Panc1 (cell line): ENCODE results near the gene ERC2. TPM values are rescaled to one million over a fixed set of nuclear protein-coding genes. Genes with fewer than 3 reads are reported as not detected.

Experiments
- ATAC-seq: fragments of 200-7000 bp; cut with Tn5 transposase; 2 replicates; pipeline ENCODE4 v1.9.1; 2020; ENCODE audit warnings: mild to moderate bottlenecking, moderate library complexity
- BruUV-seq: library from RNA; stranded (reverse); fragments of 400-500 nt; replicated peaks from 2 replicates; lab custom pipeline; 2021; lab: Mats Ljungman, UMichigan
- CTCF ChIA-PET: fragments of 300-600 bp; sonication (Branson Sonifier 250); formaldehyde crosslinking; loops from one replicate; lab custom pipeline; 2022; ENCODE audit warnings: antibody characterized with exemption; lab: Charles Lee
- POLR2A ChIA-PET: fragments of 300-600 bp; sonication (Branson Sonifier 250); formaldehyde crosslinking; loops from one replicate; lab custom pipeline; 2022; ENCODE audit warnings: antibody characterized with exemption; lab: Charles Lee
- DNase-seq: peaks from one replicate; pipeline ENCODE4 v3.0.0-alpha.2; 2010; ENCODE audit warnings: low read depth, low spot score
- H3K27ac ChIP-seq: 2 replicates; pipeline ENCODE4 v1.5.1; 2011; ENCODE audit warnings: mild to moderate bottlenecking, low read length, inconsistent platforms
- H3K27me3 ChIP-seq: fragments of 200-500 bp; sonication (Bioruptor generic); 2 replicates; pipeline ENCODE4 v1.6.0; 2014; ENCODE audit warnings: low read length, inconsistent platforms; ENCODE audit not compliant: control insufficient read depth, insufficient read depth
- H3K36me3 ChIP-seq: fragments of 200-500 bp; sonication (Bioruptor generic); 2 replicates; pipeline ENCODE4 v1.5.1; 2014; ENCODE audit warnings: inconsistent platforms, mild to moderate bottlenecking, low read length, moderate library complexity; ENCODE audit not compliant: control insufficient read depth, insufficient read depth
- H3K4me1 ChIP-seq: 2 replicates; pipeline ENCODE4 v1.5.1; 2011; ENCODE audit warnings: inconsistent platforms, mild to moderate bottlenecking, low read length, moderate library complexity; ENCODE audit not compliant: control insufficient read depth, insufficient read depth
- H3K4me3 ChIP-seq, 2 experiments: 2 replicates each; pipeline ENCODE4 v1.5.1; 2011 to 2012; ENCODE audit warnings: low read depth in 2 of 2, low read length in 2 of 2, mild to moderate bottlenecking in 2 of 2, inconsistent platforms in 1 of 2, moderate library complexity in 1 of 2
- H3K9me3 ChIP-seq: fragments of 200-500 bp; sonication (Bioruptor generic); 2 replicates; pipeline ENCODE4 v1.5.1; 2014; ENCODE audit warnings: low read depth, mild to moderate bottlenecking, inconsistent platforms, low read length, moderate library complexity; ENCODE audit not compliant: control insufficient read depth, insufficient read depth
- CTCF ChIP-seq: fragments of 450-650 bp; IDR thresholded peaks from 2 replicates; pipeline ENCODE4 v1.5.1; 2017; ENCODE audit warnings: mild to moderate bottlenecking
- POLR2AphosphoS5 ChIP-seq: IDR thresholded peaks from 2 replicates; pipeline ENCODE4 v1.6.1; 2012; ENCODE audit warnings: mild to moderate bottlenecking, low read depth, low read length, moderate library complexity
- REST ChIP-seq, 2 experiments: IDR thresholded peaks; 2 replicates each; pipeline ENCODE4 v1.6.1; 2011 to 2012; ENCODE audit warnings: low read depth in 2 of 2, control low read depth in 1 of 2, low read length in 1 of 2, mild to moderate bottlenecking in 1 of 2, moderate library complexity in 1 of 2; ENCODE audit not compliant: insufficient read depth in 1 of 2
- SIN3A ChIP-seq: IDR thresholded peaks from 2 replicates; pipeline ENCODE4 v1.6.1; 2012; ENCODE audit warnings: low read depth, mild to moderate bottlenecking, low read length, moderate library complexity, borderline replicate concordance; ENCODE audit not compliant: insufficient read depth
- TCF7L2 ChIP-seq: IDR thresholded peaks from 2 replicates; pipeline ENCODE4 v1.6.1; 2011; ENCODE audit warnings: mild to moderate bottlenecking, low read depth, low read length, inconsistent platforms
- in situ Hi-C: cut with HindIII; loops from 2 replicates; pipeline ENCODE4 v1.10.0; 2016; ENCODE audit warnings: low sequenced_read_pairs, low pct_unique_long_range_greater_than_20kb
- intact Hi-C: fragments of 100-400 bp; cut with micrococcal nuclease; formaldehyde crosslinking; loops from one replicate; pipeline ENCODE4 v1.10.0; 2022; ENCODE audit not compliant: unreplicated experiment
- total RNA-seq: library from RNA; stranded (reverse); gene quantifications from one replicate; pipeline ENCODE4 v1.2.1, GENCODE V29; 2021; ENCODE audit not compliant: unreplicated experiment

The ERC2 gene
- total RNA-seq, 1 experiment from 2014 or later = 0.33 TPM

GRCh38 chr3:56052188-56052587 lies 416.1 kb downstream of the ERC2 start:
- DNase-seq = no peak
- no peak for ATAC-seq
- TF ChIP-seq POLR2AphosphoS5 (no peak), TCF7L2 (no peak), CTCF (no peak), REST (IDR thresholded peaks at IDR 0.05; ENCODE audit: insufficient read depth in 1 of 2, low read depth in 2 of 2, low read length in 1 of 2) (no peak), SIN3A (no peak)
- no peaks in the 10 kb centered on the region for H3K27me3 ChIP-seq
- no peak overlapping the region for H3K27ac ChIP-seq
- no peak overlapping the region for H3K4me3 ChIP-seq
- BruUV-seq = no TSS peak
- intact Hi-C loops (no loop called here), in situ Hi-C loops (no loop called here)
- ChIA-PET POLR2A (no interaction called here), CTCF (no interaction called here)
- H3K9me3 ChIP-seq = no peaks in the 10 kb centered on the region
- no peaks in the 10 kb centered on the region for H3K4me1 ChIP-seq
- H3K36me3 ChIP-seq = no peaks in the 10 kb centered on the region

DNA sequence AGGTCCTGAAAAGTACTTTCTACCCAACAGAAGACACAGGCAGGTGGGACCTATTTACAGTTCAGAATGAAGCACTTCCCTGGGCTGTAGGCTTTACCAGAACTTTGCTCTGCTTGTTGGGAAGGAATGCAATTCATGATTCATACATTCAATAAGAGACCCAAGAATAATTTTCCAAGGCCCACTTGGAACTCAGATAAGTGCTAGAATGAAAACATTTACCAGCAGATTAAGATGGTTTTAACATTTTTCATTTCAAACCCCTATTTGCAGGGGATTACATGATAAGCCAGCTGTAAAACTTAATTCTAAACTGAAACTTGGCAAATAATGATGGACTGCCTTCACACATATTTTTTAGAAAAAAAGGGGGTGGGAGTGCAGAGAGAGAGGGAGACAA lies 417.2 kb downstream of the ERC2 start:
- in situ Hi-C loops = no loop called here
- no peaks in the 10 kb centered on the region for H3K9me3 ChIP-seq
- CTCF ChIA-PET = no interaction called here
- no peaks in the 10 kb centered on the region for H3K36me3 ChIP-seq
- BruUV-seq = no TSS peak
- H3K4me3 ChIP-seq = no peak overlapping the region
- DNase-seq (no peak), ATAC-seq (no peak)
- POLR2A ChIA-PET = no interaction called here
- intact Hi-C loops = no loop called here
- no peaks in the 10 kb centered on the region for H3K27me3 ChIP-seq
- no peak for TF ChIP-seq REST (IDR thresholded peaks at IDR 0.05; ENCODE audit: insufficient read depth in 1 of 2, low read depth in 2 of 2, low read length in 1 of 2)
- no peak for TF ChIP-seq CTCF
- no peak for TF ChIP-seq POLR2AphosphoS5
- no peak for TF ChIP-seq TCF7L2
- TF ChIP-seq SIN3A = no peak
- no peak overlapping the region for H3K27ac ChIP-seq
- H3K4me1 ChIP-seq = no peaks in the 10 kb centered on the region
